ENCODE data around the gene STAG3. TPM values are rescaled to one million over a fixed set of nuclear protein-coding genes. Genes with fewer than 3 reads are reported as not detected.
"Not testable (repeated sequence)": the region's sequence is repeated elsewhere in the genome, so short reads cannot be mapped to it uniquely, and the experiment has no call there.

The STAG3 gene
- total and polyA plus RNA-seq, 10 of the 15 experiments (the other 5 are each of a cell fraction or from before 2014, with no cell fraction given), result 73.0 to 306 (median 120) TPM

- H3K9me3 ChIP-seq (replicated peaks; ENCODE audit: control insufficient read depth, insufficient read depth, low read length); H3K4me3 ChIP-seq; H3K4me2 ChIP-seq (ENCODE audit: control insufficient read depth, insufficient read depth); H3K79me2 ChIP-seq (ENCODE audit: control insufficient read depth, insufficient read depth, low read length); H3K27me3 ChIP-seq (replicated peaks in 1 of 2; ENCODE audit: control insufficient read depth in 2 of 2, insufficient read depth in 2 of 2, low read length in 1 of 2); ATAC-seq; H2AFZ ChIP-seq (ENCODE audit: control insufficient read depth, low read depth, low read length); DNase-seq (ENCODE audit: low read depth, low spot score); H3K36me3 ChIP-seq (ENCODE audit: control insufficient read depth in 2 of 2, insufficient read depth in 2 of 2, low read length in 1 of 2); FAIRE-seq; BruUV-seq (replicated peaks); H3K4me1 ChIP-seq (ENCODE audit: control insufficient read depth, insufficient read depth, low read length); H4K20me1 ChIP-seq (ENCODE audit: control insufficient read depth, insufficient read depth); H3K27ac ChIP-seq (ENCODE audit: control insufficient read depth, insufficient read depth); RAD21 ChIA-PET (ENCODE audit: unreplicated experiment); in situ Hi-C loops (cut with MboI); H3K9ac ChIP-seq (ENCODE audit: control insufficient read depth, insufficient read depth, low read length); intact Hi-C loops (cut with micrococcal nuclease; ENCODE audit: unreplicated experiment): not testable (repeated sequence)
- SMC1A ChIA-PET (ENCODE audit: uncharacterized antibody, unreplicated experiment), result interaction anchor here (1.1 to 2.5 kb wide), 3 partner anchors 25 to 54 kb away, joined by 4 to 7 read pairs (median 4); no protein-coding TSS in a partner anchor
- CTCF ChIA-PET, result interaction anchor here (0.8 to 1.8 kb wide), 3 partner anchors 15 to 50 kb away, joined by 4 to 6 read pairs (median 5); partner anchors contain the start of gene GAL3ST4
- WGBS (ENCODE audit: insufficient coverage, insufficient replicate concordance, low lambda C conversion rate, missing lambda C conversion rate), result 56% methylated on average over 6 of the region's 6 CpGs
- POLR2A ChIA-PET, result interaction anchor here (0.5 to 0.9 kb wide), 2 partner anchors 12 to 31 kb away, joined by 3 read pairs; no protein-coding TSS in a partner anchor
These were observed 5.4 kb downstream of the STAG3 start for GRCh38 chr7:100183090-100183489.

GRCh38 chr7:100185726-100186125 is 8.0 kb downstream of the STAG3 start:
- RAD21 ChIA-PET (ENCODE audit: unreplicated experiment), result interaction anchor here (1.3 kb wide), 1 partner anchor 10 kb away, joined by 5 read pairs; no protein-coding TSS in a partner anchor
- peak; percentile 62 for FAIRE-seq
- SMC1A ChIA-PET (ENCODE audit: uncharacterized antibody, unreplicated experiment), result interaction anchor here (0.8 to 1.4 kb wide), 4 partner anchors 9 to 222 kb away, joined by 3 to 9 read pairs (median 6); no protein-coding TSS in a partner anchor
- H3K9me3 ChIP-seq (replicated peaks; ENCODE audit: control insufficient read depth, insufficient read depth, low read length), result no peaks in the 10 kb centered on the region
- in situ Hi-C loops (cut with MboI) (no loop called here), intact Hi-C loops (cut with micrococcal nuclease; ENCODE audit: unreplicated experiment) (no loop called here)
- no peak for DNase-seq (ENCODE audit: low read depth, low spot score)
- BruUV-seq (replicated peaks), result no TSS peak
- CTCF ChIA-PET, result interaction anchor here (0.9 to 1.7 kb wide), 5 partner anchors 14 to 55 kb away, joined by 3 to 5 read pairs (median 4); no protein-coding TSS in a partner anchor
- no peaks in the 10 kb centered on the region for H3K36me3 ChIP-seq (ENCODE audit: control insufficient read depth in 2 of 2, insufficient read depth in 2 of 2, low read length in 1 of 2)
- no peaks in the 10 kb centered on the region for H4K20me1 ChIP-seq (ENCODE audit: control insufficient read depth, insufficient read depth)
- POLR2A ChIA-PET, result interaction anchor here (0.7 to 2.2 kb wide), 3 partner anchors 14 to 158 kb away, joined by 3 to 7 read pairs (median 6); no protein-coding TSS in a partner anchor
- H3K4me1 ChIP-seq (ENCODE audit: control insufficient read depth, insufficient read depth, low read length), result peaks cover 4% of the 10 kb centered on the region
- no peak overlapping the region for H3K4me2 ChIP-seq (ENCODE audit: control insufficient read depth, insufficient read depth)
- H3K9ac ChIP-seq (ENCODE audit: control insufficient read depth, insufficient read depth, low read length), result no peak overlapping the region
- H3K27ac ChIP-seq (ENCODE audit: control insufficient read depth, insufficient read depth), result no peak overlapping the region
- no peak overlapping the region for H2AFZ ChIP-seq (ENCODE audit: control insufficient read depth, low read depth, low read length)
- no peaks in the 10 kb centered on the region for H3K79me2 ChIP-seq (ENCODE audit: control insufficient read depth, insufficient read depth, low read length)
- 100% methylated on average over 2 of the region's 2 CpGs for WGBS (ENCODE audit: insufficient coverage, insufficient replicate concordance, low lambda C conversion rate, missing lambda C conversion rate)
- no peak for ATAC-seq
- no peaks in the 10 kb centered on the region for H3K27me3 ChIP-seq (replicated peaks in 1 of 2; ENCODE audit: control insufficient read depth in 2 of 2, insufficient read depth in 2 of 2, low read length in 1 of 2)
- H3K4me3 ChIP-seq, result no peak overlapping the region
- TF ChIP-seq ZBTB4 (CRISPR knock-in tag; IDR thresholded peaks at IDR 0.05) (no peak), USF1 (IDR thresholded peaks at IDR 0.05; ENCODE audit: borderline replicate concordance, extremely low read length, insufficient read depth, low read depth, low read length) (no peak), SKIL (IDR thresholded peaks at IDR 0.05; ENCODE audit: low read depth, poor library complexity, severe bottlenecking) (no peak)
